Placental pericyte (primary cell): Measurements from ENCODE around the gene TAS2R1. TPM values are rescaled to one million over a fixed set of nuclear protein-coding genes. Genes with fewer than 3 reads are reported as not detected.

ENCODE experiments used
- total RNA-seq: library from RNA; depleted of rRNA; stranded (reverse); fragments of >200 nt; gene quantifications from 2 replicates; pipeline ENCODE4 v1.2.3, GENCODE V29; 2012

TAS2R1 gene, protein sequence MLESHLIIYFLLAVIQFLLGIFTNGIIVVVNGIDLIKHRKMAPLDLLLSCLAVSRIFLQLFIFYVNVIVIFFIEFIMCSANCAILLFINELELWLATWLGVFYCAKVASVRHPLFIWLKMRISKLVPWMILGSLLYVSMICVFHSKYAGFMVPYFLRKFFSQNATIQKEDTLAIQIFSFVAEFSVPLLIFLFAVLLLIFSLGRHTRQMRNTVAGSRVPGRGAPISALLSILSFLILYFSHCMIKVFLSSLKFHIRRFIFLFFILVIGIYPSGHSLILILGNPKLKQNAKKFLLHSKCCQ
- 0.29 TPM in 1 of 2 replicates, not detected in the other for total RNA-seq

DNA sequence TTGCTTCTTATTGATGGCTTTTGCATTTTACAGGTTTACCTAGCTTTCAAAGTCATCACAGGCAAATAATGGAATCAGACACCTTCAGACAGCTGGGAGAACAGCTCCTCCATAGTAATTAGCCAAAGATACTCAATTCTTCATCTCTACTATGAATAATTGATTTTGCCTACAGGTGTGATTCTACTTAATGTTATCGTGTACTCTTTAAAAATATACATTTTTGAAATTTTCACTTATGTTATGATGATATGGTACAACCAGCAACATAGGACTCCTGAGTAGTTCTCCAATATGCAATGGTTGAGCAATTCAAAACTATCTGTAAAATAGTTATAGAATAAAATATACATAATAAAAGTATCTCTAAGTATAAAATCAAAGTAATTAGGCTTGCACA, at the start of gene TAS2R1:
Gene TAS2R1 (minus strand): TSS at position 101 of the 400 bp plus-strand sequence. CDS start 319 bp downstream, outside the sequence.

Other genes starting within 250 kb of the TAS2R1 start
- gene SEMA5A, start 84.3 kb downstream of the TAS2R1 start, total RNA-seq = 31.1 and 116 TPM in 2 replicates